Peyer's patch (tissue), 4 donors: Measurements from ENCODE around the gene SLAMF9. TPM values are rescaled to one million over a fixed set of nuclear protein-coding genes. Genes with fewer than 3 reads are reported as not detected.

Experiments
- DNase-seq, 3 donors: peaks; one replicate each; pipeline ENCODE4 v3.0.0-alpha.2; 2017 to 2019
- H3K27ac ChIP-seq, 4 donors: fragments of 200-600 bp; sonication (generic); one replicate each; pipeline ENCODE4 v1.5.1; 2016 to 2019
- H3K27me3 ChIP-seq, 2 donors: fragments of 200-600 bp; sonication (generic); one replicate each; pipeline ENCODE4 v1.5.1; 2019
- H3K36me3 ChIP-seq, 3 donors: fragments of 200-600 bp; sonication (generic); one replicate each; pipeline ENCODE4 v1.5.1; 2016 to 2019
- H3K4me1 ChIP-seq, 4 donors: fragments of 200-600 bp; sonication (generic); one replicate each; pipeline ENCODE4 v1.5.1; 2016 to 2019
- H3K4me3 ChIP-seq, 4 donors: fragments of 200-600 bp; sonication (generic); 1 replicate in 3 of 4; 2 replicates in 1 of 4; pipeline ENCODE4 v1.5.1; 2016 to 2019; ENCODE audit warnings: mild to moderate bottlenecking in 1 of 4
- H3K9me3 ChIP-seq, 4 donors: fragments of 200-600 bp; sonication (generic); one replicate each; pipeline ENCODE4 v1.5.1; 2016 to 2019; ENCODE audit warnings: mild to moderate bottlenecking in 1 of 4
- POLR2A ChIP-seq, 2 donors: fragments of 450-650 bp; IDR thresholded peaks; one replicate each; pipeline ENCODE4 v1.5.1; 2017; ENCODE audit warnings: antibody characterized with exemption in 2 of 2, mild to moderate bottlenecking in 2 of 2, moderate library complexity in 2 of 2
- total RNA-seq, 4 donors: library from RNA; depleted of rRNA; stranded (reverse); fragments of >200 nt; gene quantifications; one replicate each; pipeline ENCODE4 v1.1.0, GENCODE V29; 2016
- TF ChIP-seq, protein P1 (sequence below), 6 experiments: fragments of 450-650 bp in 4 of 6; fragments of 200-600 bp in 2 of 6; sonication (generic) in 1 of 6; IDR thresholded peaks; one replicate each; pipeline ENCODE4 v1.5.1; 2017 to 2019; ENCODE audit warnings: antibody characterized with exemption in 6 of 6, mild to moderate bottlenecking in 3 of 6, moderate library complexity in 1 of 6

SLAMF9 gene
- total RNA-seq, 4 donors from 2014 or later = not detected

- DNase-seq = peak in 1 of 3 donors; percentile 56
- Histone ChIP-seq H3K9me3 (no peaks in the 10 kb centered on the region), H3K27me3 (no peaks in the 10 kb centered on the region), H3K27ac (peak overlapping the region; percentile 94 to 97 (median 96)), H3K4me3 (peak overlapping the region in 1 of 4 donors; percentile 73), H3K36me3 (peaks cover 0 to 40% (median 0%) of the 10 kb centered on the region in 3 donors), H3K4me1 (peaks cover 0 to 66% (median 15%) of the 10 kb centered on the region in 4 donors)
- TF ChIP-seq, protein P1, sequence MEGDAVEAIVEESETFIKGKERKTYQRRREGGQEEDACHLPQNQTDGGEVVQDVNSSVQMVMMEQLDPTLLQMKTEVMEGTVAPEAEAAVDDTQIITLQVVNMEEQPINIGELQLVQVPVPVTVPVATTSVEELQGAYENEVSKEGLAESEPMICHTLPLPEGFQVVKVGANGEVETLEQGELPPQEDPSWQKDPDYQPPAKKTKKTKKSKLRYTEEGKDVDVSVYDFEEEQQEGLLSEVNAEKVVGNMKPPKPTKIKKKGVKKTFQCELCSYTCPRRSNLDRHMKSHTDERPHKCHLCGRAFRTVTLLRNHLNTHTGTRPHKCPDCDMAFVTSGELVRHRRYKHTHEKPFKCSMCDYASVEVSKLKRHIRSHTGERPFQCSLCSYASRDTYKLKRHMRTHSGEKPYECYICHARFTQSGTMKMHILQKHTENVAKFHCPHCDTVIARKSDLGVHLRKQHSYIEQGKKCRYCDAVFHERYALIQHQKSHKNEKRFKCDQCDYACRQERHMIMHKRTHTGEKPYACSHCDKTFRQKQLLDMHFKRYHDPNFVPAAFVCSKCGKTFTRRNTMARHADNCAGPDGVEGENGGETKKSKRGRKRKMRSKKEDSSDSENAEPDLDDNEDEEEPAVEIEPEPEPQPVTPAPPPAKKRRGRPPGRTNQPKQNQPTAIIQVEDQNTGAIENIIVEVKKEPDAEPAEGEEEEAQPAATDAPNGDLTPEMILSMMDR (IDR thresholded peaks at IDR 0.05) = no peak
- no peak for TF ChIP-seq POLR2A (IDR thresholded peaks at IDR 0.05)
Observed at GRCh38 chr1:159921251-159921650, 32.8 kb downstream of the SLAMF9 start.

DNA sequence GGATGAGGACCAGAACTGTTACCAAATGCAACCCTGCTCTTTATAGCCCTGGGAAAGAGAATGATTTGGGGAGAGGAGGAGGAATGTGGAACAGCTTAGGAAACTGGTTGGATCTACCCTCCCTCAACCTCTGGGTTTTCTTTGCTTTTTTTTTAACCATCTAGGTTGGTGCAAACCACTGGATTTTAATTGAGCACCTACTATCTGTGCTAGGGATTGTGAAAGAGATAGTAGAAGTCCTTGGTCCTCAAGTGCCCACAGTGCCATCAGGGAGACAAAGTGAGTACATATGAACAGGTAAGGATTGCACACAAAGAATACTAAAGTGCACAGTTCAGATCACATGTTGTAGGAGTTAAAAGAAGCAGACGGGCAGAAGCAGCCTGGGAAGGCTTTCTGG is 33.4 kb downstream of the SLAMF9 start:
- Histone ChIP-seq H3K9me3 (no peaks in the 10 kb centered on the region), H3K36me3 (peaks cover 0 to 40% (median 0%) of the 10 kb centered on the region in 3 donors), H3K27ac (peak overlapping the region; percentile 94 to 97 (median 96)), H3K4me1 (peaks cover 0 to 66% (median 14%) of the 10 kb centered on the region in 4 donors), H3K4me3 (no peak overlapping the region), H3K27me3 (no peaks in the 10 kb centered on the region)
- no peak for DNase-seq
- no peak for TF ChIP-seq POLR2A (IDR thresholded peaks at IDR 0.05)
- TF ChIP-seq, protein P1 (IDR thresholded peaks at IDR 0.05) = no peak

- H3K27ac ChIP-seq = peak overlapping the region in 1 of 4 donors; percentile 96
- no peak overlapping the region for H3K4me3 ChIP-seq
- H3K4me1 ChIP-seq = peaks cover 0 to 66% (median 14%) of the 10 kb centered on the region in 4 donors
- DNase-seq = peak in 1 of 3 donors; percentile 42
- no peak for TF ChIP-seq POLR2A (IDR thresholded peaks at IDR 0.05)
- TF ChIP-seq, protein P1 (IDR thresholded peaks at IDR 0.05) = no peak
- H3K36me3 ChIP-seq = peaks cover 0 to 40% (median 0%) of the 10 kb centered on the region in 3 donors
- H3K9me3 ChIP-seq = no peaks in the 10 kb centered on the region
- no peaks in the 10 kb centered on the region for H3K27me3 ChIP-seq
Observed at GRCh38 chr1:159920202-159920601, 33.8 kb downstream of the SLAMF9 start.

DNA sequence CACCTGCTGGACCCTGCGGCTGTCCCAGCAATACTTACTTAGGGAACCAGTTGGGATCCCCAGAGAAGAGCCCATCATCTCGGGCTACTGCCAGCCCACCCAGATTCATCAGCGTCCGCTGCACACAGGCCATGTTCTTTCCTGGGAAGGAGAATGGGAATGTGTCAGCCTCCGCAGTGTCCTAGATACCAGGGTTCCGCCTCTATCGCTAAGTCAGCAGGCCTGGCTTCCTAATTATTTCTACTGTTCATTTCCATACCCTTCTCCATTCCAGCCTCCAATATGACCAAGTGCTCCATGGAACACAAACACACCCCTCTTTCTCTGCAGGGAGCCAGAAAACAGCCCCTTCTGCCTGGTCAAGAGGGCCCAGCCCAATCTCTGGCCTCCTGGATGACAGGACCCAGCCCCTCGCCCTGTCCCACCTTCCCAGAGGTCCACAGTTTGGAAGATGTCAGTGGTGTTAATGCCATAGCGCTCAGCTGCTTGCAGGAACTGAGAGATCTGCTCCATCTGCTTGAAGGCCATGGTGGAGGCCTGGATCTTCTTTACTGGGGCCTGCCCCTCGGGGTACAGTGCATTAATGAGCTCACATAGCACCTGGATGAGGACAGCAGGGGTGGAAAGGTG is 34.7 kb downstream of the SLAMF9 start:
- H3K27me3 ChIP-seq = no peaks in the 10 kb centered on the region
- H3K27ac ChIP-seq = peak overlapping the region in 1 of 4 donors; percentile 96
- no peak for DNase-seq
- no peak for TF ChIP-seq POLR2A (IDR thresholded peaks at IDR 0.05)
- TF ChIP-seq, protein P1 (IDR thresholded peaks at IDR 0.05) = no peak
- no peak overlapping the region for H3K4me3 ChIP-seq
- H3K9me3 ChIP-seq = no peaks in the 10 kb centered on the region
- peaks cover 0 to 40% (median 0%) of the 10 kb centered on the region in 3 donors for H3K36me3 ChIP-seq
- H3K4me1 ChIP-seq = peaks cover 0 to 66% (median 14%) of the 10 kb centered on the region in 4 donors

DNA sequence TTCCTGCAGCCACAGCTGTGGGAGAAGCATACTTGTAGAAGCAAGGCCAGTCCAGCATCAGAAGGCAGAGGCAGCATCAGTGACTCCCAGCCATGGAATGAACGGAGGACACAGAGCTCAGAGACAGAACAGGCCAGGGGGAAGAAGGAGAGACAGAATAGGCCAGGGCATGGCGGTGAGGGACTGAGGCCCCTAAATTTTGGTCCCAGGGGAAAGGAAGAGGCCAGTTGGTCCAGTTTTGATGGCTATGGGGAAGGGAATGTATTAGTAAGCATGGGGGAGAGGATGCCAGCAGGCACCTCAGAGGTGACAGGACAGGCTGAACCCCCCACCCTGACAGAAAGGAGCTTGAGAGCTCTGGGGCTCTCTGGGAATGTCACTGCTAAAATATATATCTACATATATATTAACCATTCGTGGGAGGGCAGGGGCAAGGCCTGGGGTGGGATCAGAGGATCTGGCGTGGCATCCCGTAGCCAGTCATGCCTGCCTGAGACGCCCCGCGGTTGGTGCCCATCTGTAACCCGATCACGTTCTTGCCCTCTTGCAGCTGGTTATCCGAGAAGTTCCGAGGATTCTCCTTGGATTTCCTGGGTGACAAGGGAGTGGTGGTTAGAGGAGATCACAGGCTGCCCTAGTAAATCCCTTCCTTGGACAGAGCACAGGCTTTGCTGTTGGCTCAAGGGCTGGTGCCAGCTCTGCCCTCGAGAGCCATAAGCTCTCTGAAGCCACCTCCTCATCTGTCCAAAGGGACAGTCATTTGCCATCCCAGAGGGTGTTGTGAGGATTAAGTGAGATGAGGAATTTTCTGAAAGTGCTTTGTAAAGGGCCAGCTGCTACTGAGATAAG is 35.5 kb downstream of the SLAMF9 start:
- no peak for DNase-seq
- Histone ChIP-seq H3K4me3 (no peak overlapping the region), H3K36me3 (peaks cover 0 to 40% (median 0%) of the 10 kb centered on the region in 3 donors), H3K4me1 (peaks cover 0 to 70% (median 14%) of the 10 kb centered on the region in 4 donors), H3K9me3 (no peaks in the 10 kb centered on the region), H3K27me3 (no peaks in the 10 kb centered on the region), H3K27ac (peak overlapping the region in 2 of 4 donors; percentile 26 to 96)
- TF ChIP-seq POLR2A (IDR thresholded peaks at IDR 0.05) = no peak
- TF ChIP-seq, protein P1 (IDR thresholded peaks at IDR 0.05) = no peak
